ENCODE measurements around the gene UROC1.

UROC1 gene

DNA sequence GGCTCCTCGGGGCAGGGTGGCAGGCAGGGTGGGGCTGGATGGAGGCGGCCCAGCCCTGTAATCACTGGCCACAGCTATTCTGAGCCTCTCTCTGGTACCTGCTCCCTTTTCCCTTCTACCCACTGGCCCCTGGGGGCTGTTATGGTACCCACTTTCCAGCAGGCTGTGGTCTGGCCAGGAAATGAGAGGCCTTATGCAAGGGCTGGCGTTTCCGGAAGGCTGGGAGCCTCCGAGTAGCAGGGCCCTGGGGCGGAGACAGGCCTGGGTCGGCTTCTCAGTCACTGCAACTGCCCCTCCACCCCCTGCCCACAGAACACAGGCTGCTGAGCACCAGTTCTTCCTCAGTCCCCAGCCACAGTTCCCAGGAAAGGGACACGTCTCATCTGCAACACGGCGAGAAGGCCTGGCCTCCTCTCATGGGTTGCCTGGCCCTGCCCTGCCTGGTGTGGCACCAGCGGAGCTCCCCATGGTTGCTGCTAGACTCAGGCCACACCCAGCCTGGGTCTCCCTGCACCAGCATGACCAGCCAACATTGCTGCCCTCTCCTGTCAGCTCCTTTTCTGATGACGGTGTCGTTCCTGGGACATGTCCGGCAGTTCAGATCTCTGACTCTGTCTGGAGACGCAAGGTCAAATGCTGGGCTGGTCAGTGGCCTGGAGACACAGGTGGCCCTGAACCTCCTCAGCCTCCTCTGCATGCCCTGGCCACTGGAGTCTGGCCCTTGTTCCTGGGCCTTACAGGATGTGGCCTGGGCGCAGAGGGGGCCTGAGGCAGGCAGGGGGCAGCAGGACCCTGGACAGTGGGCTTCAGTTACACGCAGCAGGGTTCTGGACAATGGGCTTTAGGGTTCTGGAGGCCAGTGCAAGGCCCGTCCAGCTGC, 12.8 kb upstream of the UROC1 start:
- DNase-seq (ENCODE audit: low read depth in 2 of 2), result no peak

DNA sequence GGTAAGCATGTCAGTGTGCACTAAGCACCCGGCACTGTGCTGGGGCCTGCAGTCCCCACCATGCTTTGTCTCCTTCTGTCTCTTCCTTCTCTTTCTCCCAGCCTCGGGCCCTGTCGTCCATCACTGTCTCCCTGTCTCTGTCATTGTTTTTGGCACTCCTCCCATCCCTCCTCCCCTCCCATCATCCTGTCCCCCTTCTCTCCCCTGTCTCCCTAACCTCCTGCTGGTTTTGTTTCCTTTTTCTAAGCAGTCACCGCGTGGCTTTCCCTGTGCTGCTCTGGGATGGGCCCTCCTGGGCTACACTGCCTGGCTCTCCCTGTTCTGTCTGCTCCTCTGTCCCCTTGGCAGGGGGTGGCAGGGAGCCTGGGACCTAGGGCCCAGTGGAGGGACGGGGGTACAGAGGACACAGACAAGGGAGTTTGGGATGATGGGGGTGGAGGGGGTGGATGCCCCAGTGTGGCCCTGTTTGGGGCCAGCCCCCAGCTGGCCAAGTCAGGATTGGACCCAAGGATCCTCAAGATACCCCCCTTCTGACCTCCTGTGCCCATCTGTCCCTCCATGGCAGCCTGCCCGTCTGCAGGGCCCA, 12.1 kb upstream of the UROC1 start:
- no peak for DNase-seq (ENCODE audit: low read depth in 2 of 2)

DNA sequence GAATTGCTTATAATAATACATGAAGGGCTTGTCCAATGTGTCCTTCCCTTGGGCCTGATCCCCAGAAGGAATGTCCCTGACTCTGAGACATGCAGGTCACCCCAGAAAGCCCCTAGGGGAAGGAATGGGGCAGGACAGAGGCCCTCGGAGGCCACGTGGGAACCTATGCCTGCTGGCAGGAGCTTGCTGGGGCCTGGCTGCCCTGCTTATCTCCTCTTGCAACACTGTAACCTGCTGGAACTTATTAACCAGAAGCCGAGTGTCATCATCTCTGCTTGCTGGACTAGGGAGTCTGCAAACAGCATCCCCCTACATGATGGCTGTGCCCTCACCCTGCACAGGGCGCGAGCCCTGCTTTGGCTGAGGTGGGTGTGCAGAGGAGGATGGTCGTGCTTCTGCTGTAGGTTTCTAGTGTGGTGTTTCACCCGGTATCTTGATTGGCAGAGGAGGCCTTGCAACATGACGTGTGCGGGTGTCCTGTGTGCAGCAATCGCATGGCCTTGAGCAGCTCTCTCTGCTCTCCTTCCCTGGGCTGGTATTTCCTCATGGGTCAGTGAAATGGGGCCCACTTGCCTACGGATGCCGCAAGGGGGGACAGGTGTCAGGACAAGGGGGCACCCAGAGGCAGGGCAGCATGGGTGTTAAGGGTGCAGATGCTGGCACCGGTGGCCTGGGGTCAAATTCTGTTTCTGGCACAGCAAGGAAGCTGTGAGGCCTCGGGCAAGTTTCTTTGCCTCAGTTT, 11.4 kb upstream of the UROC1 start:
- no peak for DNase-seq (ENCODE audit: low read depth in 2 of 2)

DNA sequence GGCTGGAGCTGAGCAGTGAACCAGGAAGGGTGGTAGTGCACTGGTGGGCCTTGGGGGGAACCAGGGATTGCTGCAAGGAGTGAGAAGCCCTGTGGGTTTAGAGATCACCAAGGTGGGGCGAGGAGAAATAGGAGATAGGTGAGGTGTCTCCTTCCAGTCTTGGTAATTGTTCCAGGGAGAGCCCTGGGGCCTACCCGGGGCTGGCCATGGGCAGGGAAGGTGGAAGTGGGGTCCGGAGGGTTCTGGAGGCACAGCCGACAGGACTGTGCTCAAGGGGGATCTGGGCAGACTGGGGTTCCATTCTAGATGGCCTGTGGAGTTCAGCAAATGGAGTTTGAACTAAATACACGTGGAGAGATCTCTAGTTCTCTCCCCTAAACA, 10.8 kb upstream of the UROC1 start:
- DNase-seq (ENCODE audit: low read depth in 2 of 2), result no peak

DNA sequence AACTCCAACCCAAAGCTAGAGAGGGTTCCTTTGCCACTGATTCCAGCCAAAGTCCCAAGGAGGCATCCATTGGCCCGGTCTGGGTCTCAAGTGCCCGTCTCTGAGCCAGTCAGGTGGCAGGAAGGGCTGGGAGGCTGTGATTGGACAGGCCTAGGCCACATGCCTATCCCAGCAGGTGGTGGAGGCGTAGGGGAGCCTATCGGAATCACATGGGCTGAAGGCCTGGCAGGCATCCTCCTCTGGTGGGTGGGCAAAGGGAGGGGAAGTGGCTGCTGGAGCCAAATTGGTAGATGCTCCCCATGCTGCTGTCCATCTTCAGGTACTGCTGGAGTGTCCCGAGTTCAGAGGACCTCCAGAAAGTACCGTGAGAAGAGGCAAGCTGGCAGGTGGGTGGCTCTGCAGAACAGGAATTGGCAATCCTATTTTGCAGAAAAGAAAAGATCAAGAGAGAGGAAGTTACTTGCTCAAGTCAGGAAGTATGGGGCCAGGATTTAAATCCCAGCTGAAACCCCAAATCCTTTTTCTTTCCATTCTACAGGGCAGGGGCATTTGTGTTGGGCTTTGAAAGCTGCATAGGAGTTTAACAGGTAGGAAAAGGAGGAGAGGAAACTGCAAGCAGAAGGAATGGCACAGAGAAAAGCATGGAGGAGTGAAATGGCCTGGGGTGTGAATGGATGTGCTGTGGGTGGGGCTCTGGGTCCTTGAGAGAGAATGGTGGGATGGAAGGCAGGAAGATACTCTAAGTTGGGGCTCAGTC, 10.1 kb upstream of the UROC1 start:
- no peak for DNase-seq (ENCODE audit: low read depth in 2 of 2)

DNA sequence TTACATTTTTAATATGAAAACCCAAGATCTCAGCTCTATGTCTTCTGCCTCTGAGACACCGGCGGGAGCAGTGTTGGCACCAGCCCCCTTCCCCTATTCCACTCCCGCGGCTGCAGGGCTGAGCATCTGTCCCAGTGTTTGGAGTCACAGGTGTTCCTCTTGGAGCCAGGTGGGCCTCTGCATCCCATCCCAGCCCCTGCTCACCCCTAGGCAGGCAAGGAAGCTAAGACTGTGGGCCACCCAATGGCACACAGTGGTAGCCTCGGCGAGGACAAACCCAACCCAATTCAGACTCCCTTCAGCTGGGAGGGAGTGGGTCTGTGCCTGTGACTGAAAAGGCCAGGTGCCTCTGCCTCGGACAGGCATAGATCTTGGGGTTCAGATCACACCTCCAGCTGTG, 9.4 kb upstream of the UROC1 start:
- no peak for DNase-seq (ENCODE audit: low read depth in 2 of 2)

DNA sequence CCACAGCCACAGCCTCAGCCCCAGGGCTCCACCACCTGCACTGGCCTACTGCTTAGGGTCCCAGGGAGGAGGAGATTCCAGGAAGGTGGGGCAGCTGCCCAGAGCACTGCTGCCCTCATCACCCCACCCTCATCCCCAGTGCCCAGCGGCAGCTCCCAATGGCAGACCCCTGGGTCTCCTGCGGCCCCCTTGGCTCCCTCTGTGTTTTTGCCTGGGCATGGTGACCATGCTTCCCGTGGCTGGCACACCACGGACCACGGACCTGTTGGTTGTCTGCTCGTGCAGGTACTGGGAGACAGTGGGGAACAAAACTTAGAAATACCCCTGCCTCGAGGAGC, 9.1 kb upstream of the UROC1 start:
- DNase-seq (ENCODE audit: low read depth in 2 of 2), result no peak

DNA sequence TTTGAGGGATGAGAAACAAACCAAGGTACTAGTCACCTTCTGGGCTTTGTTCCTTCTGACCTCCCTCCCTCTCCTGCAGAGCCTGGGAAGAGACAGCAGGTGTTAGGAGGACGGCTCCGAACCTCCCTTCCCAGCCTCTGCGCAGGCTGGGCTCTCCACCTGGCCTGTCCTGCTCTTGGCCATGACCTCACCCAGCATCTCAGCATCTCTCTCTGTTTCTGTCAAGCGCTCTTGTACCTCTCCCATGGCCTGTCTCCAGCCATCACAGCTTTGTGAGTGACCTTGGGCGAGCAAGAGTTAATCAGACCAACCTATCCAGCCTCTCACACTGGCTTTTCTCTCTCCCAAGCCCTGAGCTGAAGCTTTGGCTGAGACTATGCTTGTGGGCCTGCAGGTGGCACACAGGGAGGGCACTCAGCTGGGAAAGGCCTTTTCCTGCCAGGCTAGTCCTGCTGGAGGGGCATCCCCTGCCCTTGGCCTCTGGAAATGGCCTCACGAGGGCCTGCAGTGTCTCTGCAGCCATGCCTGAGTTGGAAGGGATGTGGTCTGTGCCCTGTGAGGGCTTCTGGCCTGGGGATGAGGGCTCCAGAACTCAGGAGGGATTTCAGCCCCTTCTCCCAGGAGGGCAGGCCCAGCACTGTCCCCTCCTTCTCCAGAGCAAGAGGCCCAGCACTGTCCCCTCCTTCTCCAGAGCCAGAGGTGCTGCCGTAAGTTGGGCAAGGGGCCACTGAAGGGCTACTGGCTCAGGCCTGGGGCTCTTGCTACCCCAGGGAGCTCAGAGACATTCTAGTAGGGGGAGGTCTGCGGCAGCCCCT, 8.5 kb upstream of the UROC1 start:
- DNase-seq (ENCODE audit: low read depth in 2 of 2), result no peak

DNA sequence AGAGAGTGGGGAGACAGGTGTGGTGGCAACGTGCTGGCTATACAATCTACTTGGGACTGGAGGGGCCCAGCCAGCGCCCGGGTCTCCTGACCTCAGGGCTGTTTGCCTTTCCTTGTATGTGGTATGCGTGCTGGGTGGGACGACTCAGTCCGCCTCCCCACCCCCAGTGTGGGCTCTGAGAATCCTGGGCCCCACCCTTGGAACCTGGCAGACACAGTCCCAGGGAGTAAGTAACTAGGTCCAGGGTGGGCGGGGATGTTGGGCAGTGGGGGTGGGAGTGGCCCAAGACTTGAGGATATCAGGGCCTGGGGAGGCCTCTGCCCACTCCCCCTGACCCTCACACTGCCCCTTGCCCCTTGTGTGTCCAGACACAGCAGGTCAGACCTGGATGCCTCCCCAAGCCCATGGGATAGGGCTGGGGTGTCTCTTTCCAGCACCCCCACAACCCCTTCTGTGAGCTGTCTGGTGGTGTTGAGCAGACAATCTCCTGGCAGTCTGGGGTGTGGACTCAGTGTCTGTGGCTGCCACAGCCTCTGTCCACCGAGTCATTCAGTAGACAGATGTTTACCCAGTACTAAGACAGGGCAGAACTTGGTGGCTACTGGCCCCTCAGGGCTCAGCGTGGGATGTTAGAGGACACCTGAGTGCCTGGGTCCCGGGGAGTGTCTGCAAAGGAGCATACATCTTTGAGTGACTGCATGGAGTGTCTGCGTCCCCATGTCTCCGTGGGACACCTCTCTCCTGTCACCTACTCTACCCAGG, 7.7 kb upstream of the UROC1 start:
- DNase-seq (ENCODE audit: low read depth in 2 of 2), result no peak

DNA sequence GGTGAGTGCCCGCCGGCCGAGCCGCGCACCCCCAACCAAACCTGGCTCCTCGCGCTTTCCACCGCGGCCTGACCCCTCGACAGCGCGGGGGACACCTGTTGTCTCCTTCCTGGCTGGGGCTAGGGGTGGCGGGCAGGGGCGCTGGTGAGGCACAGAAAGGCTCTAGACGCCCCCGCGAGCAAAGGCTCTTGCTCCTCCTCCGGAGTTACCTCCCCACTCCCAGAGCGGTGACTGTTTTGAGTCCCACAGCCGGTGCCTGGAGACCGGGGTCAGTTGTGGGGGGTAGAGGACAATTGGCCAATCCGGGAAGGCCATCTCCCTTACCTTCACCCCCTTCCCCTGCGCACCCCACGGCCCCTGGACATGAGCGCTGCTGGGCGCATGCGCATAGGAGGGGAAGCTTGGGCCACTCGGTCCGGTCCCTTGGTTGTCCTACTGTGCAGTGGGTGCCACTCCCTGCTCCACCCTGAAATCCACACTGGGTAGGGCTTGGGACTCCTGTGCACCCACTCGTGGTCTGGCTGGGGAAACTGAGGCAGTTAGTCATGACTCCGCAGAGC, 6.9 kb upstream of the UROC1 start:
- DNase-seq (ENCODE audit: low read depth in 2 of 2), result no peak

DNA sequence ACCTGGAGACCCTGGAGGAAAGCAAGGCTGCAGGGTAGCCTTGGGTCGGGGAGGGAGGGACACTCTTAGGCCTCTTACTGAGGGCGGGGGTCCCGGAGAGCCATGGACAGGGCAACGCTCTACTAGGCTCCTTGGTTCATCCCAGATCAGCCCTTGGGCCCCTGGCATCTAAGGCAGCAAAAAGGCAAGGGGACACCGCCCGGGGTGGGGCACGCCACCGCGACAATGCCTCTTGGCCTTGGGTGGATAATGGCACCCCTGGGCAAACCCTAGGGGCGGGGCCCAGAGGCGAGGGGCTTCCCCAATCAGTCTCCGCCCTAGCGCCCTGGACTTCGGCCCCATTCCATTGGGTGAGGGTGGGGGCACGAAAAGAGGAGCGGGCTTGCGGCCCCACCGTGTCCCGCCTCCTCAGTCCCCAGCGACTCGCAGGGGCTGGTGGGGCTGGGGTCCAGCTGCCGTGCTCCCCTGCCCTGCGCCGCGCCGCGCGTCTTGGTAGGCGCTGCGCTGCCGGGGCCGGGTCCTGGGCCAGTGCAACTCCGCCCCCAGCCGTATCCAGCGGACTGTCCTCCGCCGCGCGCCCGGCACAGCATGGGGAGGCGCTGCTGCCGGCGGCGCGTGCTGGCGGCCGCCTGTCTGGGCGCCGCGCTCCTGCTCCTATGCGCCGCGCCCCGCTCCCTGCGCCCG, 6.3 kb upstream of the UROC1 start, which contains the start of gene CHST13:
CHST13 (plus strand) TSS at position 411 of the 684 bp plus-strand sequence; CDS start at position 589, 178 bp downstream.
- DNase-seq (ENCODE audit: low read depth in 2 of 2), result no peak

DNA sequence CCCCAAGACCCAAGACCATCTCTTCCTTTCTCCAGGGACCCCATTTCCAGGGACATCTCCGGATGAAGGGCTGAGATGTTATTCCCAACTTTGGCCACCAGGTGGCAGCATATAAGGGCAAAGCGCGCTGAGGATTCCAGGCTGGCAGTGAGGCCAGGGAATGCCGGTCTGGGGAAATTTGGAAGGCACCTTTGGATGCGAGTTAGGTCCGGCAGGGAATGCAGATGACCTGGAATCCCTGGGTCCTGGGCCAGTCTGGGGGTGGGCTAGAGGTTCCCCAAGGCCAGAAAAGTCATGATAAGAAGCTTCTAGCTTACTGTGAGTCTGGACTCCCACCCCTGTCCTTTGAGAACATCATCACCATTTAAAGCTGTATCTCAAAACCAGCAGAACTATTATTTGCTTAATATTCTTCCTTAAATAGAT, 4.8 kb upstream of the UROC1 start:
- peak; percentile 8 to 19 for DNase-seq (ENCODE audit: low read depth in 2 of 2)

DNA sequence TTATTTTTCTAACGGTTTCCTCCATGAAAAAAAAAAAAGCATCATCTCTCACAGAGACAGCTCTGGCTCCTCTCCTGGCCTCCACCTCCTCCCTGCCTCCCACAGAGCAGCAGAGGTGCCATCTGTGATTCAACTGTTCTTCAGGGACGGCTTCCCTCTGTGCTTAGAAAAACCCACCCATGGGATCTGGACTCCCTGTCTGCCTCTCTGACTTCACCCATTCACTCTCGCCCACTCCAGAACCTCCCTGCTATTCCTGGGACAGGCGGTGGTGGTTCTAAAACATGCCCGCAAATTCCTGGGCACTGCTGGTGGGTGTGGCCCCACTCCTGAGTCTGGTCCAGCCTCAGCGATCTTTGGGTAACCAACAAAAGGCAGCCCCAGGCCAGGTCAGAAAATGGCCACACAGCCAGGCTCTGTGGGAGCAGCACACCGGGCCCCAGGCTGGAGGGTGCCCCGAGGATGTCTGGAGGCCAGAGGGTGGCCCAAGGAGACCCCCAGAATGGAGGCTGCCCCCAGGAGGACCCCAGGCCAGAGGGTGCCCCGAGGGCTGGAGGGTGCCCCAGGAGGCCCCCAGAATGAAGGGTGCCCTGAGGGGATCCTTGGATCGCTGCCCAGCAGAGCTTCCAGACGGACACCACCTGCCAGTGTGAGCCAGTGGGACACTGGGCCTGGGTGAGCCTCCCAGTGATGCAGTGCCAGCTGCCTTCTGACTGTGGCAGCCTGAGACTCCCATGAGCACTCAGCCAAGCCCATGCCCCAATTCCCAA, 3.7 kb upstream of the UROC1 start:
- DNase-seq (ENCODE audit: low read depth in 2 of 2), result no peak

DNA sequence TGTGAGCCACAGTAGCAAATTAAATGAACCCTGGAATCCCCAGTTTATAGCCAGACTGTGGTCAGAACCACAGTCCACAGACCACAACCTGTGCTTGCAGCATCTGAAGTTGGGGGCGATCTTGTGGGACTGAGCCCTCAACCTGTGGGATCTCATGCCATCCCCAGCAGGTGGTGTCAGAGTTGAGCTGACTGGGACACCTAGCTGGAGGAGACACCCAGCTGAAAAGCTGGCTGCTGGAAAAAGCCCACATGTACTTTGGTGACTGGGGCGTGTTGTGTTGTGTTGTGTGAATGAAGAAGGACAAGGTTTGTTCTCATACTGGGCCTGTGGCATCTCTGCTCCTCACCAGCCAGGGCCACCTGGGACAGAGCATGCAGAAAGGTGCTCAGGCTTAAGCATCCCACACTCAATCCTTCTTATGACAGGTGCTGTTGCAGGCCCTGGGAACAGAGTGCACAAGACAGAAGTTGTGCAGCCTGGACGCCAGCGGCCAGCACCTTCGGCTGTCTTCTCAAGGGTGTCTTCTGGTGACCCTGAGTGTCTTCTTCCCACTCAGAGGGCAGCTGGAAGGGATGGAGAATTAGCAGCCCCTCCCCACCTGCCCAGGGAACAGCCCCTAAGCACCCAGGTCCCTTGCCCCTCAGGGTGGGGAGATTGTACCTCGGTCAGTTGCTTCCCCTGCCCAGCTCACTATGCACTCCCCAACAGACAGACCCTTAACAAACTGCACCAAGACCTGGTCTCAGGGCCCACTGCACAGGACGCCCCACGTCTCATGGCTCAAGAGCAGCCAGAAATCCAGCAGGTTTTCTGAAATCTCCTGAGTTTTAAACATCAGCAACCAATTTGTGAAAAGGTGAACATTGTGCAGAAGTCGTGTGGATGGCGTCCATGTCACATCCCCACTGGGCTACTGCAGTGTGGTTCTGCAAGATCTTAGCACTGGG, 2.2 kb upstream of the UROC1 start:
- no peak for DNase-seq (ENCODE audit: low read depth in 2 of 2)

DNA sequence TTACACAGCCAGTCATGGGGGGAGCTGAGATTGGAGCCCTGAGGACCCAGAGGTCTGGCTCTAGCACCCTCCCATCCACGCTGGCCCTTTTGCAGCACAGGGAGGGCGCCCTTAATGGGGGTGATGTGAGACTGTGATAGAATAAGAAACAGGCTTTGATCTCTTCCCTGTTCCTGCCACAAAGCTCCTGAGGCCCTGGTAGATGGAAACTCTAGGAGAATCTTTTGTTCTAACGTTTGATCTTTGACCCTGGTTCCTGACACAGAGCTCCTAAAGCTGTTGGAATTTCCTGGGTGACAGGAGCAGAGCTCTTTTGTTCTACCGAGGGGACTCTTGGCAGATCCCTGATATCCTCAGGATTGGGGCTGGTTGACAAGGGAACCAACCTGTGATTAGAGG, 1.2 kb upstream of the UROC1 start:
- DNase-seq (ENCODE audit: low read depth in 2 of 2), result no peak

DNA sequence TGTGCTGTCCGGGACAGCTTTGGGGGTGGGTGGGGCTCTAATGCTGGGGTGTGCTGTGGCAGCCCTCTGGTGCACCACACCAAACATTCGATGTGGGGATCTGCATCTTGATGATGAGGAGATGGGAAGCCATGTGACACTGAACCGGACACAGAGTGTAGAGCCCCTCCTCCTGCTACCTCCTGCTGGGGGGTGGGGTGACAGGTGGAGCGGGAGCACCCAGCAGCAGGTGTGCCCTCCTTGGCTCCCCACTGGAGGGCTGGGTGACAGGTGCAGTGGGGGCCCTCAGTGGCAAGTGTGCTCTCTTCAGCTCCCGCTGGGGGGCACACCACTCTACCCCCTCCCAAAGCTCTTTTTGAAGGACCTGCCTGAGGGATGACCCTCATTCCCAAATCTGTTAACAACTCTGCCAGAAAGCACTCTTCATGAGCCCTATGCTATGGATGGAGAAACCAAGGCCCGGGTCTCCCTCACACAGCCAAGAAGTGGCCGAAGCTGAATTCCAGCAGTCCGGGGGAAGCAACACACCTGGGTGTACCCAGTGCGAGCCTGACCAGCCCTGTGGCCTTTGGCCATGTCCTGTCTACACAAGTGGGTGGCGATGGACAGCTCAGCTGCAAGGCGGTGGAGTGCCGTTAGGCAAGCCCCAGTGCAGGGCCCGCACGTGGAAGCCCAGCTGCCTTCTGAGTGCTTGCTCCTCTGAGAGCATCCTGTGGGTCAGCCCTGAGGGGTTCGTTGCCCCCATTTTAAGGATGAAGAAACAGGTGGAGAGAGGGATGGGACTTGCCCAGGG, 609 bp upstream of the UROC1 start:
- DNase-seq (ENCODE audit: low read depth in 2 of 2), result no peak

DNA sequence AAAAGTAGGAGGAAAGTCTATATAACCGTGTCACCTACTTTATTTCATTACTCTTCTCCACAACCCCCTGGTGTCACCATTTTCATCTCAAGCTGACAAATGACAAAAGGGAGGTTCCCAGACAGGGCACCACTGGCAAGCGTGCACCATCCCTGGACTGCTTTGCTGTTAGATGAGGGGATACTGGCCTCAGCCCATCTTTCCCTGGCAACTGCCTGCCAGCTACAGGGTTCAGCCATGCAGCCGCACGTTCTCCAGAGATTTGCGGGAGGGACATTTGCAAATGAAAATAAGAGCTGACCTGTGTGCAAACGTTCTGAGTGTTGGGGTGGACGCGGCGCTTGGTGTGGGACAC, 660 bp downstream of the UROC1 start:
- no peak for DNase-seq (ENCODE audit: low read depth in 2 of 2)

Measured in stimulated activated CD8-positive, alpha-beta memory T cell treated with anti-CD3 and anti-CD28 coated beads, Interleukin-2, amount 100 ng/mL, for 1 hour (primary cell).